NCI-H187 treated with DMSO at 0.1 percent for 48 hours (cell line): ENCODE data around the gene RRP1B.
A peak's percentile ranks its signal among the peaks of the same experiment; 100 is the strongest.
"Not testable (repeated sequence)": the region's sequence is repeated elsewhere in the genome, so short reads cannot be mapped to it uniquely, and the experiment has no call there.

Source experiments
- DNase-seq: peaks from one replicate; lab custom pipeline; 2025; lab: John Stamatoyannopoulos, UW

RRP1B gene

GRCh38 chr21:43643193-43643592 is 16.2 kb upstream of the RRP1B start:
- DNase-seq = peak; percentile 16

- DNase-seq = no peak
Measured at GRCh38 chr21:43644071-43644470, 15.3 kb upstream of the RRP1B start.

GRCh38 chr21:43644609-43645008 is 14.8 kb upstream of the RRP1B start:
- no peak for DNase-seq

- DNase-seq = no peak
Measured at GRCh38 chr21:43645136-43645891, 14.0 kb upstream of the RRP1B start.

GRCh38 chr21:43645976-43646375 is 13.4 kb upstream of the RRP1B start:
- DNase-seq = no peak

GRCh38 chr21:43646550-43647260 is 12.7 kb upstream of the RRP1B start:
- peak; percentile 88 for DNase-seq

- no peak for DNase-seq
Measured at GRCh38 chr21:43648171-43648570, 11.2 kb upstream of the RRP1B start.

GRCh38 chr21:43651926-43652325 is 7.4 kb upstream of the RRP1B start:
- DNase-seq = not testable (repeated sequence)

- no peak for DNase-seq
Measured at GRCh38 chr21:43652616-43653015, 6.7 kb upstream of the RRP1B start.

- DNase-seq = no peak
Measured at GRCh38 chr21:43653626-43654025, 5.7 kb upstream of the RRP1B start.

- DNase-seq = no peak
Measured at GRCh38 chr21:43654806-43655489, 4.4 kb upstream of the RRP1B start.

GRCh38 chr21:43657355-43658087 is 1.8 kb upstream of the RRP1B start:
- no peak for DNase-seq

- no peak for DNase-seq
Measured at GRCh38 chr21:43658088-43658741, 1.1 kb upstream of the RRP1B start.

GRCh38 chr21:43658769-43659135 is 608 bp upstream of the RRP1B start:
- DNase-seq = no peak

GRCh38 chr21:43662286-43662685 is 2.9 kb downstream of the RRP1B start:
- no peak for DNase-seq

- DNase-seq = no peak
Measured at GRCh38 chr21:43663033-43663432, 3.7 kb downstream of the RRP1B start.

- DNase-seq = no peak
Measured at GRCh38 chr21:43664358-43664757, 5.0 kb downstream of the RRP1B start.

- no peak for DNase-seq
Measured at GRCh38 chr21:43665879-43666278, 6.5 kb downstream of the RRP1B start.

- no peak for DNase-seq
Measured at GRCh38 chr21:43667191-43667904, 8.0 kb downstream of the RRP1B start.

GRCh38 chr21:43669828-43670605 is 10.7 kb downstream of the RRP1B start:
- no peak for DNase-seq
